GM10266 (cell line): ENCODE measurements around the gene SFT2D3.

Experiments
- DNase-seq: peaks from one replicate; pipeline ENCODE4 v3.0.0; 2012; ENCODE audit errors: extremely low spot score
- TF ChIP-seq, protein P1 (sequence below): IDR thresholded peaks from 2 replicates; pipeline ENCODE4 v1.5.1; 2012; ENCODE audit warnings: mild to moderate bottlenecking, low read depth; ENCODE audit not compliant: control insufficient read depth, insufficient read depth; ENCODE audit errors: missing control alignments

Gene SFT2D3, protein sequence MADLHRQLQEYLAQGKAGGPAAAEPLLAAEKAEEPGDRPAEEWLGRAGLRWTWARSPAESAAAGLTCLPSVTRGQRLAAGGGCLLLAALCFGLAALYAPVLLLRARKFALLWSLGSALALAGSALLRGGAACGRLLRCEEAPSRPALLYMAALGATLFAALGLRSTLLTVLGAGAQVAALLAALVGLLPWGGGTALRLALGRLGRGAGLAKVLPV

DNA sequence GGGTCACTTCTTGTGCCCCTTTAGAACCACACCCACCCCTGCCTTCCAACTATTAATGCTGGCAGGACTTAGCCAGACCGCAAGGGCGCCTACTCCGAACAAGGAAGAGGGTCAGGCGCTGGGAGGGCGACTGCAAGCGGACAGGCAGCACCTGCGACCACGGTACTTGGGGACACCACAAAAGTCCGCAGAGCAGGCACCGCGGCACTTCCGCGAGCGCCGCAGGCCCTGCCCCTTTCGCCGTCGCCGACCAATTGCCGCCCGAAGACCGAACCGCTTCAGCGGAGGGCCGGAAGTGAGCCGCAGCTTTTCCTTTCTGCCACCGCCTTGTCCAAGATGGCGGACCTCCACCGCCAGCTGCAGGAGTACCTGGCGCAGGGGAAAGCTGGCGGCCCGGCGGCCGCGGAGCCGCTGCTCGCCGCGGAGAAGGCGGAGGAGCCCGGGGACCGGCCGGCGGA is at the start of gene SFT2D3:
Gene SFT2D3, plus strand, starts transcription at position 305 of the 458 bp plus-strand sequence. Its CDS starts 32 bp downstream, at position 337.
- TF ChIP-seq, protein P1, sequence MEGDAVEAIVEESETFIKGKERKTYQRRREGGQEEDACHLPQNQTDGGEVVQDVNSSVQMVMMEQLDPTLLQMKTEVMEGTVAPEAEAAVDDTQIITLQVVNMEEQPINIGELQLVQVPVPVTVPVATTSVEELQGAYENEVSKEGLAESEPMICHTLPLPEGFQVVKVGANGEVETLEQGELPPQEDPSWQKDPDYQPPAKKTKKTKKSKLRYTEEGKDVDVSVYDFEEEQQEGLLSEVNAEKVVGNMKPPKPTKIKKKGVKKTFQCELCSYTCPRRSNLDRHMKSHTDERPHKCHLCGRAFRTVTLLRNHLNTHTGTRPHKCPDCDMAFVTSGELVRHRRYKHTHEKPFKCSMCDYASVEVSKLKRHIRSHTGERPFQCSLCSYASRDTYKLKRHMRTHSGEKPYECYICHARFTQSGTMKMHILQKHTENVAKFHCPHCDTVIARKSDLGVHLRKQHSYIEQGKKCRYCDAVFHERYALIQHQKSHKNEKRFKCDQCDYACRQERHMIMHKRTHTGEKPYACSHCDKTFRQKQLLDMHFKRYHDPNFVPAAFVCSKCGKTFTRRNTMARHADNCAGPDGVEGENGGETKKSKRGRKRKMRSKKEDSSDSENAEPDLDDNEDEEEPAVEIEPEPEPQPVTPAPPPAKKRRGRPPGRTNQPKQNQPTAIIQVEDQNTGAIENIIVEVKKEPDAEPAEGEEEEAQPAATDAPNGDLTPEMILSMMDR: no peak

DNA sequence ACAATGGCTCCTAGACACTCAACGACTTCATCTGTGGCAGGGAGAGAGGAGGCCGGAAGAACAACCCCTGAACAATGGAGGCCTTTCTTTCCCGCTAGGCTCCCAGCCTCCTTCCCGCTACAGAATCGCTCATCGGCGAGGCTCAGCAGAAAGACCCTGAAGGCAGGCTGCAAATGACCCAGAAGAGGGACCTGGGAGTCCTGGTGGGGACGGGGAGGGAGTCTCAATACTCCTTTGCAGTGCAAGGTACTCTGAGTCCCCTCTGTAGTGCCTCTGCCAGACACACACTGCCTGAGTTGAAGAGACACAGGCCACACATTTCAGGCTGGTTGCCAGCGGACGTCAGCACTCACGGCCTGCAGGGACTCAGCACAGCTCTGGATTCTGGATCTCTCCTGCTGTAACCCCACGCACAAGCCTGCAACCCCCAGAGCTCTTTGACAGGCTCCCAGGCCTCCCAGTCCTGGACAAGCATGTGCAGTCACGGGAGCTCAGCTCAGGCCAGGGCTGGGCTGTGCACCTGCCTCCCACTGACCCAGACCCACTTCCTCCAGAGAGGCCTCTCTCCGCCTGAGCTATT is 49.2 kb upstream of the SFT2D3 start:
- TF ChIP-seq, protein P1: no peak
- DNase-seq: no peak

More for the DNA sequence above, at the start of gene SFT2D3:
- peak; percentile 97 for DNase-seq

DNA sequence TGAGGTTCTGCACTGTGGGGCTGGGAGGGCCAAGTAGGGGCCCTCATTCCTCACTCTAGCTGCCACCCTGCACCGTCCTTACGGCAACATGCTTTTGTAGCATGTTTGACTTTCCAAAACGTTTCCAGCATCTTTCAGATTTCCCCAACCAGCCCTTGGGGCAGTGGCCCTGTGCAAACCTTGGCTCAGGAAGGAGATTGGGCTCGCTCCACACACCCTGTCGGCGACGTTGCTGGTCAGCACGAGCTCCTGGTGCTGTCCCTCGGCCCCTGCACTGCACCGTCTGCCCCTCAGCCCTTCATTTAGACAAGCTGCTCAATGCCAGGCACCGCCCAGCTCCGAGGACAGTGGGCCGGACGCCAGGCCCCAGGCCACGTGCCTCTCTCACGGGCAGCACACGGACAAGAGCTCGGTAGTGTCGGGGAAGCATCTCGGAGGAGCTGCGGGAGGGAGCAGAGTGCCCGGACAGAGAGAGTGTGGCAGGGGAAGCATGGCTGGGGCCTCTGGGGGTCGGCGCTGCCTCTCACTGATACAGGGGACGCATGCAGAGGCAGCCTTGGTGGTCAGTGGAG is 48.4 kb upstream of the SFT2D3 start:
- DNase-seq: no peak
- TF ChIP-seq, protein P1: no peak

DNA sequence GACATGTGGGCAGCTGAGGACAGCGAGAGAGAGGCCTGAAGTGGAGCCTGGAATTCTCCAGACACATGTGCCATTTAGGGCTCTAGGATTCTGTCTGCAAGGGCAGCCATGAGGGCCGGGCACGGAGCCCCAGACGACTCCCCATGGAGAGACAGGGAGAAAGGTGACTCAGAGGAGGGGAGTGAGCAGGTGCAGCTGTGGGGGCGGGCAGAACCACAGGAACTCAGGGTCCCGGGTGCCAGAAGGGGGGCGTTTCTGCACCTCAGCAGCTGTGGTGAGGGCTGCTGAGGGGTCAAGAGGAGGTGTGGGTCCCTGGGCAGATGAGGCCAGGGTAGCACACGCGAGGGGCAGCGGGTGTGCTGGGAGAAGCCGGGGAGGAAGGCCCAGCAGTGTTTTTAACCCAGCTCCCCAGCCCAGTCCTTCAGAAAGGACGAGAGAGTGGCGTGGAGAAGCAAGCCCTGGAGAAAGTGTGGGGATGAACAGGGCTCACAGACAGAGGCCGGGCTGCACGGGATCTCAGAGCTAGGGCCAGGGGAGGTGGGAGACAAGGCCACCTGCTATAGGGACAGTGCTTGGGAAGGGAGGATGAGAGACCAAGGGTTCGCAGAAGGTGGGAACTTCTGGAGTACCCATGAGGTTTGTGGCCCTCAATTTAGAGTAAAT is 47.7 kb upstream of the SFT2D3 start:
- DNase-seq: no peak
- TF ChIP-seq, protein P1: no peak

DNA sequence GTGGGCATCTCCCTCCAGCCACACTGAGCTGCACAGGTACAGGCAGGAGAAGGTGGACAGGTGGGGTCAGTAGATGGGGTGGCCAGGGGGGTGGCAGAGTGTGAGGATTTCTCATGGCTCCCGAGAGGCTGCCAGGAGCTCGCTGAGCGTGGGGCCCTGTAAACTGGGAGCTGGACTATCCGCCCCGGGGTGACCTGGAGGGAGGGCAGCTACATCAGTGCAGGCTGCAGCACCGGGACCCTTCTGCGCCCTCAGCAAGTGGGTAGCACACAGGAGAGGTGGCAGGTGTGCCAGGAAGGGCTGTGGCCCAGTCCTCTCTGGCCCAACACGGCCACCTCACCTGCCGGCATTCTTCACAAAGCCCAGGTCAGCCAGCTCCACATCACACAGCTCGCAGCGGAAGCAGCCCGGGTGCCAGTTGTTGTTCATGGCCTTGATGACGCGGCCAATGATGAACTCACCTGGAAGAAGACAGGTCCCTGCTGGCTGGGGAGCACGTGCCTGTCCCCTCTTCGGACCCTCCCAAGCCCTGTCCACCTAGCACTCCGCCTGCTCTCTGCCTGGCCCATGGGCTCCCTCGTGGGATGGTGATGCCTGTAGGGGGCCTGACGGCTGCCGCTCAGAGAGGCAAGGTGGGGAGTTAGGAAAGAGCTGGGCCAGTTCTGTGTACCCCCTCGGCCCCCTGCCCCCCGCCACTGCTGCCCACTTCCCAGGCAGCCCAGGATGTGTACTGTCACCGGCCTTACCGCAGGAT is 47.0 kb upstream of the SFT2D3 start:
- DNase-seq: no peak
- TF ChIP-seq, protein P1: no peak

DNA sequence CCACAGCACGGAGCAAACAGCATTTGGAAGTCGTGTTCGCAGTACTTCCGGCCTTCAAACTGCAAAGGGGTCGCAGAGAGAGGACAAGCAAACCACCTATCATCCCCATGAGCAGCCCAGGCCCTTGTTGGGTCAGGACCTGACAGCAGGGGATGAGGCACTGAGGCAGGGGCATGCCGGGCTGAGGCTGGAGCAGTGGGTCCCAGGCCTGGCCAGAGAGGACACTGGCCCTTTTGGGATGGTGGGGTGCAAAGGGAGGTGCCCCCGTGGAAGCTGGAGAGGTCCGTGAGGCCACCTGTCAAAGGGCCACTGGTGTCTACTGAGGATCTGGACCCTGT is 46.5 kb upstream of the SFT2D3 start:
- TF ChIP-seq, protein P1: no peak
- no peak for DNase-seq
